CD8-positive, alpha-beta memory T cell (primary cell): Measurements from ENCODE around the gene KCNH5. TPM values are rescaled to one million over a fixed set of nuclear protein-coding genes. Genes with fewer than 3 reads are reported as not detected.

ENCODE experiments used
- CTCF ChIA-PET: fragments of 350-600 bp; sonication (Branson Sonifier 250); formaldehyde crosslinking; loops from one replicate; lab custom pipeline; 2021; ENCODE audit warnings: antibody characterized with exemption; lab: Charles Lee
- POLR2A ChIA-PET: fragments of 350-600 bp; sonication (Branson Sonifier 250); formaldehyde crosslinking; loops from one replicate; lab custom pipeline; 2021; ENCODE audit warnings: antibody characterized with exemption; lab: Charles Lee
- DNase-seq, 5 donors: peaks; one replicate each; pipeline versions ENCODE4 v3.0.0 to v3.0.0-alpha.2; 2020 to 2022; ENCODE audit warnings: mixed read lengths in 1 of 5
- H3K27ac ChIP-seq: one replicate; pipeline ENCODE4 v1.7.0; 2013; ENCODE audit warnings: low read depth, mild to moderate bottlenecking, low read length, moderate library complexity
- H3K27me3 ChIP-seq: 2 replicates; pipeline ENCODE4 v1.7.0; 2013; ENCODE audit warnings: low read length, mild to moderate bottlenecking; ENCODE audit not compliant: insufficient read depth, poor library complexity, severe bottlenecking
- H3K36me3 ChIP-seq: 2 replicates; pipeline ENCODE4 v1.7.0; 2013; ENCODE audit warnings: mild to moderate bottlenecking, low read length, moderate library complexity; ENCODE audit not compliant: insufficient read depth
- H3K4me1 ChIP-seq: 2 replicates; pipeline ENCODE4 v1.7.0; 2013; ENCODE audit warnings: mild to moderate bottlenecking, low read length, moderate library complexity; ENCODE audit not compliant: insufficient read depth
- H3K4me3 ChIP-seq: 2 replicates; pipeline ENCODE4 v1.7.0; 2013; ENCODE audit warnings: mild to moderate bottlenecking, low read length
- H3K9me3 ChIP-seq: 2 replicates; pipeline ENCODE4 v1.7.0; 2013; ENCODE audit warnings: mild to moderate bottlenecking, low read length
- H3K27ac Mint-ChIP-seq, 8 donors: one replicate each; pipeline ENCODE4 v1.8.0; 2020 to 2021; ENCODE audit warnings: mixed read lengths in 8 of 8, mild to moderate bottlenecking in 6 of 8, inconsistent platforms in 3 of 8, moderate library complexity in 3 of 8
- H3K27me3 Mint-ChIP-seq, 2 donors: one replicate each; pipeline ENCODE4 v1.8.0; 2020 to 2021; ENCODE audit warnings: mixed read lengths in 2 of 2, mild to moderate bottlenecking in 1 of 2, moderate library complexity in 1 of 2
- H3K36me3 Mint-ChIP-seq, 3 donors: one replicate each; pipeline ENCODE4 v1.8.0; 2020 to 2021; ENCODE audit warnings: mixed read lengths in 3 of 3, inconsistent platforms in 1 of 3, mild to moderate bottlenecking in 1 of 3
- H3K4me1 Mint-ChIP-seq, 3 donors: one replicate each; pipeline ENCODE4 v1.8.0; 2020 to 2021; ENCODE audit warnings: mixed read lengths in 3 of 3, inconsistent platforms in 1 of 3, mild to moderate bottlenecking in 1 of 3
- H3K4me3 Mint-ChIP-seq, 7 donors: one replicate each; pipeline ENCODE4 v1.8.0; 2020 to 2021; ENCODE audit warnings: mixed read lengths in 7 of 7, mild to moderate bottlenecking in 6 of 7, moderate library complexity in 4 of 7, inconsistent platforms in 2 of 7
- H3K9me3 Mint-ChIP-seq, 5 donors: one replicate each; pipeline ENCODE4 v1.8.0; 2020 to 2022; ENCODE audit warnings: mixed read lengths in 5 of 5, mild to moderate bottlenecking in 3 of 5, moderate library complexity in 2 of 5, inconsistent platforms in 1 of 5
- polyA plus RNA-seq: library from polyadenylated mRNA; unstranded; fragments of 300-500 nt; fragmentation: Illumina TruSeq; gene quantifications from one replicate; pipeline ENCODE4 v1.2.3, GENCODE V29; 2021
- total RNA-seq, 2 experiments: library from RNA; stranded (reverse); gene quantifications; one replicate each; pipeline ENCODE4 v1.2.3, GENCODE V29; 2021

The KCNH5 gene
- total and polyA plus RNA-seq, 3 experiments from 2014 or later, result not detected

- Mint-ChIP-seq H3K9me3 (peaks cover 0 to 4% (median 0%) of the 10 kb centered on the region in 5 donors), H3K27ac (no peak overlapping the region), H3K4me1 (no peaks in the 10 kb centered on the region), H3K36me3 (no peaks in the 10 kb centered on the region), H3K27me3 (peaks cover 10 to 17% of the 10 kb centered on the region in 2 donors), H3K4me3 (no peak overlapping the region)
- Histone ChIP-seq H3K27ac (no peak overlapping the region), H3K9me3 (no peaks in the 10 kb centered on the region), H3K4me3 (no peak overlapping the region), H3K36me3 (no peaks in the 10 kb centered on the region), H3K27me3 (no peaks in the 10 kb centered on the region), H3K4me1 (no peaks in the 10 kb centered on the region)
- ChIA-PET POLR2A (no interaction called here), CTCF (no interaction called here)
- DNase-seq, result no peak
Observed at GRCh38 chr14:63050694-63051093, 5.4 kb upstream of the KCNH5 start.

- Mint-ChIP-seq H3K9me3 (peaks cover 0 to 4% (median 0%) of the 10 kb centered on the region in 5 donors), H3K27me3 (peaks cover 20 to 34% of the 10 kb centered on the region in 2 donors)
- POLR2A ChIA-PET, result no interaction called here
Observed at GRCh38 chr14:63046339-63047268, 1.3 kb upstream of the KCNH5 start.

GRCh38 chr14:63045612-63046320, 508 bp upstream of the KCNH5 start:
- H3K36me3 Mint-ChIP-seq, result no peaks in the 10 kb centered on the region

More at GRCh38 chr14:63046339-63047268, 1.3 kb upstream of the KCNH5 start:
- no peak for DNase-seq
- no peak overlapping the region for H3K27ac ChIP-seq
- no peak overlapping the region for H3K4me3 Mint-ChIP-seq
- CTCF ChIA-PET, result no interaction called here
- H3K36me3 Mint-ChIP-seq, result no peaks in the 10 kb centered on the region
- H3K9me3 ChIP-seq, result no peaks in the 10 kb centered on the region
- H3K4me3 ChIP-seq, result no peak overlapping the region
- H3K4me1 Mint-ChIP-seq, result peaks cover 0 to 4% (median 0%) of the 10 kb centered on the region in 3 donors
- H3K27me3 ChIP-seq, result no peaks in the 10 kb centered on the region
- H3K27ac Mint-ChIP-seq, result no peak overlapping the region
- no peaks in the 10 kb centered on the region for H3K4me1 ChIP-seq
- no peaks in the 10 kb centered on the region for H3K36me3 ChIP-seq

GRCh38 chr14:63039866-63040265, 5.4 kb downstream of the KCNH5 start:
- ChIA-PET CTCF (no interaction called here), POLR2A (no interaction called here)
- Histone ChIP-seq H3K27me3 (no peaks in the 10 kb centered on the region), H3K4me3 (no peak overlapping the region), H3K9me3 (no peaks in the 10 kb centered on the region), H3K36me3 (no peaks in the 10 kb centered on the region), H3K4me1 (no peaks in the 10 kb centered on the region), H3K27ac (no peak overlapping the region)
- Mint-ChIP-seq H3K4me3 (no peak overlapping the region), H3K9me3 (peaks cover 0 to 2% (median 0%) of the 10 kb centered on the region in 5 donors), H3K36me3 (no peaks in the 10 kb centered on the region), H3K27me3 (peaks cover 10 to 21% of the 10 kb centered on the region in 2 donors), H3K27ac (no peak overlapping the region), H3K4me1 (peaks cover 0 to 4% (median 0%) of the 10 kb centered on the region in 3 donors)
- DNase-seq, result no peak

More at GRCh38 chr14:63045612-63046320, 508 bp upstream of the KCNH5 start:
- Histone ChIP-seq H3K27me3 (no peaks in the 10 kb centered on the region), H3K36me3 (no peaks in the 10 kb centered on the region), H3K27ac (no peak overlapping the region), H3K4me1 (no peaks in the 10 kb centered on the region), H3K9me3 (no peaks in the 10 kb centered on the region), H3K4me3 (no peak overlapping the region)
- H3K4me3 Mint-ChIP-seq, result no peak overlapping the region
- peaks cover 0 to 4% (median 0%) of the 10 kb centered on the region in 5 donors for H3K9me3 Mint-ChIP-seq
- CTCF ChIA-PET, result no interaction called here
- no peak overlapping the region for H3K27ac Mint-ChIP-seq
- H3K27me3 Mint-ChIP-seq, result peaks cover 20 to 34% of the 10 kb centered on the region in 2 donors
- no peak for DNase-seq
- peaks cover 0 to 4% (median 0%) of the 10 kb centered on the region in 3 donors for H3K4me1 Mint-ChIP-seq
- POLR2A ChIA-PET, result no interaction called here

- Mint-ChIP-seq H3K9me3 (no peaks in the 10 kb centered on the region), H3K27ac (no peak overlapping the region), H3K36me3 (no peaks in the 10 kb centered on the region), H3K27me3 (peaks cover 0 to 7% of the 10 kb centered on the region in 2 donors), H3K4me1 (no peaks in the 10 kb centered on the region), H3K4me3 (no peak overlapping the region)
- DNase-seq, result no peak
- CTCF ChIA-PET, result no interaction called here
- H3K9me3 ChIP-seq, result no peaks in the 10 kb centered on the region
- H3K27me3 ChIP-seq, result no peaks in the 10 kb centered on the region
- H3K4me3 ChIP-seq, result no peak overlapping the region
- no peaks in the 10 kb centered on the region for H3K4me1 ChIP-seq
- no peaks in the 10 kb centered on the region for H3K36me3 ChIP-seq
- H3K27ac ChIP-seq, result no peak overlapping the region
- POLR2A ChIA-PET, result no interaction called here
Observed at GRCh38 chr14:63032641-63033040, 12.6 kb downstream of the KCNH5 start.

GRCh38 chr14:63032076-63032475, 13.2 kb downstream of the KCNH5 start:
- H3K4me3 ChIP-seq, result no peak overlapping the region
- H3K27me3 ChIP-seq, result no peaks in the 10 kb centered on the region
- Mint-ChIP-seq H3K4me1 (no peaks in the 10 kb centered on the region), H3K27ac (no peak overlapping the region), H3K27me3 (peaks cover 0 to 7% of the 10 kb centered on the region in 2 donors), H3K9me3 (no peaks in the 10 kb centered on the region), H3K36me3 (no peaks in the 10 kb centered on the region), H3K4me3 (no peak overlapping the region)
- POLR2A ChIA-PET, result no interaction called here
- H3K27ac ChIP-seq, result no peak overlapping the region
- CTCF ChIA-PET, result no interaction called here
- no peaks in the 10 kb centered on the region for H3K36me3 ChIP-seq
- no peaks in the 10 kb centered on the region for H3K4me1 ChIP-seq
- H3K9me3 ChIP-seq, result no peaks in the 10 kb centered on the region
- DNase-seq, result no peak

- Histone ChIP-seq H3K27me3 (no peaks in the 10 kb centered on the region), H3K36me3 (no peaks in the 10 kb centered on the region), H3K27ac (no peak overlapping the region), H3K4me1 (no peaks in the 10 kb centered on the region), H3K4me3 (no peak overlapping the region), H3K9me3 (no peaks in the 10 kb centered on the region)
- Mint-ChIP-seq H3K27me3 (peaks cover 1 to 7% of the 10 kb centered on the region in 2 donors), H3K4me3 (no peak overlapping the region), H3K9me3 (peaks cover 0 to 3% (median 1%) of the 10 kb centered on the region in 5 donors), H3K27ac (no peak overlapping the region), H3K4me1 (no peaks in the 10 kb centered on the region), H3K36me3 (no peaks in the 10 kb centered on the region)
- POLR2A ChIA-PET, result no interaction called here
- DNase-seq, result no peak
- CTCF ChIA-PET, result no interaction called here
Observed at GRCh38 chr14:63030113-63030512, 15.1 kb downstream of the KCNH5 start.

GRCh38 chr14:63027719-63028118, 17.5 kb downstream of the KCNH5 start:
- ChIA-PET POLR2A (no interaction called here), CTCF (no interaction called here)
- H3K4me1 Mint-ChIP-seq, result no peaks in the 10 kb centered on the region
- Histone ChIP-seq H3K36me3 (no peaks in the 10 kb centered on the region), H3K4me1 (no peaks in the 10 kb centered on the region), H3K4me3 (no peak overlapping the region), H3K27me3 (no peaks in the 10 kb centered on the region), H3K27ac (no peak overlapping the region), H3K9me3 (no peaks in the 10 kb centered on the region)
- H3K27ac Mint-ChIP-seq, result no peak overlapping the region
- no peaks in the 10 kb centered on the region for H3K36me3 Mint-ChIP-seq
- H3K4me3 Mint-ChIP-seq, result no peak overlapping the region
- peaks cover 0 to 3% (median 2%) of the 10 kb centered on the region in 5 donors for H3K9me3 Mint-ChIP-seq
- H3K27me3 Mint-ChIP-seq, result peaks cover 1 to 3% of the 10 kb centered on the region in 2 donors
- no peak for DNase-seq
